ENCODE measurements around the gene PI16.

GRCh38 chr6:36985808-36986703 is 31.5 kb downstream of the PI16 start, which contains the start of gene MTCH1:
- no peak for TF ChIP-seq CTCF (optimal IDR thresholded peaks at IDR 0.05 in 1 of 3, IDR thresholded peaks at IDR 0.05 in 1 of 3, conservative IDR thresholded peaks at IDR 0.05 in 1 of 3; ENCODE audit: extremely low read depth in 1 of 3, insufficient read depth in 2 of 3, low read length in 3 of 3)
- no peak for TF ChIP-seq EZH2 (IDR thresholded peaks at IDR 0.05; ENCODE audit: low read length)

Data from keratinocyte (primary cell).